H1 (cell line): ENCODE results near the gene GPR61. TPM values are rescaled to one million over a fixed set of nuclear protein-coding genes. Genes with fewer than 3 reads are reported as not detected.

Experiments used
- CTCF ChIA-PET: fragments of 300-600 bp; sonication (Branson Sonifier 250); formaldehyde crosslinking; loops from one replicate; lab custom pipeline; 2021; ENCODE audit not compliant: partially characterized antibody; lab: Charles Lee
- POLR2A ChIA-PET: fragments of 300-600 bp; sonication (Branson Sonifier 250); formaldehyde crosslinking; loops from one replicate; lab custom pipeline; 2021; ENCODE audit warnings: inconsistent platforms; ENCODE audit not compliant: partially characterized antibody; lab: Charles Lee
- DNase-seq, 2 experiments: peaks; one replicate each; pipeline versions ENCODE4 v3.0.0 to v3.0.0-alpha.2; 2010 to 2022; ENCODE audit warnings: low spot score in 2 of 2, low read depth in 1 of 2, mixed read lengths in 1 of 2
- FAIRE-seq: peaks from 2 replicates; lab custom pipeline; 2011; peaks lifted over from hg19 to GRCh38; lab: Jason Lieb, UNC
- H2AFZ ChIP-seq: 2 replicates; pipeline ENCODE4 v1.8.1; 2012; ENCODE audit warnings: low read length, inconsistent platforms
- H2AK5ac ChIP-seq: 2 replicates; pipeline ENCODE4 v1.6.1; 2013; ENCODE audit warnings: low read depth, low read length
- H2BK120ac ChIP-seq: replicated peaks from 2 replicates; pipeline ENCODE3; 2013; ENCODE audit warnings: low read depth, low read length, inconsistent platforms
- H2BK12ac ChIP-seq: 2 replicates; pipeline ENCODE4 v1.6.1; 2013; ENCODE audit warnings: low read depth, low read length
- H2BK15ac ChIP-seq: 2 replicates; pipeline ENCODE4 v1.6.1; 2013; ENCODE audit warnings: low read length
- H2BK20ac ChIP-seq: 2 replicates; pipeline ENCODE4 v1.6.1; 2013; ENCODE audit warnings: low read length
- H2BK5ac ChIP-seq: 2 replicates; pipeline ENCODE4 v1.6.1; 2013; ENCODE audit warnings: low read depth, low read length
- H3K14ac ChIP-seq: 2 replicates; pipeline ENCODE4 v1.6.1; 2013; ENCODE audit warnings: inconsistent platforms; ENCODE audit not compliant: insufficient read length
- H3K18ac ChIP-seq: 2 replicates; pipeline ENCODE4 v1.6.1; 2013; ENCODE audit warnings: low read length; ENCODE audit errors: extremely low read depth
- H3K23ac ChIP-seq: 2 replicates; pipeline ENCODE4 v1.6.1; 2013; ENCODE audit warnings: inconsistent platforms; ENCODE audit not compliant: insufficient read length
- H3K23me2 ChIP-seq: 2 replicates; pipeline ENCODE4 v1.6.1; 2013; ENCODE audit warnings: low read depth, low read length
- H3K27ac ChIP-seq: 2 replicates; pipeline ENCODE4 v1.6.1; 2011; ENCODE audit warnings: low read depth, low read length, inconsistent platforms
- H3K27me3 ChIP-seq, 4 experiments: replicated peaks in 1 of 4; 1 replicate in 1 of 4; 2 replicates in 3 of 4; pipeline versions ENCODE4 v1.6.1 to v1.8.1; 2011 to 2013; ENCODE audit warnings: low read length in 3 of 4, mild to moderate bottlenecking in 3 of 4, inconsistent platforms in 2 of 4, mixed read lengths in 2 of 4, moderate library complexity in 1 of 4; ENCODE audit not compliant: control insufficient read depth in 3 of 4, insufficient read depth in 3 of 4; ENCODE audit errors: extremely low read depth in 1 of 4
- H3K36me3 ChIP-seq, 4 experiments: 2 replicates each; pipeline versions ENCODE4 v1.6.1 to v1.8.1; 2011 to 2013; ENCODE audit warnings: mild to moderate bottlenecking in 4 of 4, low read length in 3 of 4, moderate library complexity in 2 of 4, control low read depth in 1 of 4, inconsistent platforms in 1 of 4; ENCODE audit not compliant: insufficient read depth in 4 of 4, control insufficient read depth in 2 of 4
- H3K4ac ChIP-seq: replicated peaks from 2 replicates; pipeline ENCODE3; 2013; ENCODE audit warnings: low read length, low read depth, mixed read lengths, inconsistent platforms; ENCODE audit not compliant: insufficient read length
- H3K4me1 ChIP-seq, 4 experiments: replicated peaks in 1 of 4; 1 replicate in 1 of 4; 2 replicates in 3 of 4; pipeline versions ENCODE4 v1.6.1 to v1.8.1; 2011 to 2013; ENCODE audit warnings: low read length in 3 of 4, inconsistent platforms in 2 of 4, mixed read lengths in 1 of 4; ENCODE audit not compliant: insufficient read depth in 4 of 4, control insufficient read depth in 3 of 4
- H3K4me2 ChIP-seq, 2 experiments: 2 replicates each; pipeline versions ENCODE4 v1.6.1 to v1.8.1; 2011 to 2013; ENCODE audit warnings: low read depth in 2 of 2, low read length in 2 of 2, control low read depth in 1 of 2, inconsistent platforms in 1 of 2, mild to moderate bottlenecking in 1 of 2; ENCODE audit not compliant: insufficient read depth in 1 of 2
- H3K4me3 ChIP-seq, 4 experiments: fragments of 200-600, 300-600 bp in 1 of 4; sonication (generic), shearing (Covaris generic), sonication (Bioruptor Twin) in 1 of 4; 2 replicates each; pipeline versions ENCODE4 v1.5.1 to v1.8.1; 2011 to 2016; ENCODE audit warnings: low read length in 4 of 4, low read depth in 3 of 4, control low read depth in 2 of 4, inconsistent platforms in 2 of 4, mild to moderate bottlenecking in 2 of 4, mixed read lengths in 1 of 4, moderate library complexity in 1 of 4; ENCODE audit not compliant: insufficient read depth in 2 of 4; ENCODE audit errors: extremely low read depth in 1 of 4
- H3K56ac ChIP-seq: replicated peaks from 2 replicates; pipeline ENCODE3; 2013; ENCODE audit warnings: low read depth, mild to moderate bottlenecking, mixed read lengths, low read length, inconsistent platforms; ENCODE audit not compliant: insufficient read length
- H3K79me1 ChIP-seq: 2 replicates; pipeline ENCODE4 v1.6.1; 2013; ENCODE audit warnings: low read depth, low read length, control low read depth
- H3K79me2 ChIP-seq, 2 experiments: 2 replicates each; pipeline versions ENCODE4 v1.6.1 to v1.8.1; 2012 to 2013; ENCODE audit warnings: low read length in 2 of 2, mild to moderate bottlenecking in 2 of 2, inconsistent platforms in 1 of 2; ENCODE audit not compliant: insufficient read depth in 2 of 2, control insufficient read depth in 1 of 2
- H3K9ac ChIP-seq, 4 experiments: replicated peaks in 1 of 4; 1 replicate in 1 of 4; 2 replicates in 3 of 4; pipeline versions ENCODE4 v1.6.1 to v1.8.1; 2011 to 2013; ENCODE audit warnings: low read depth in 3 of 4, low read length in 3 of 4, control low read depth in 2 of 4, mild to moderate bottlenecking in 2 of 4, moderate library complexity in 2 of 4, inconsistent platforms in 1 of 4; ENCODE audit errors: extremely low read depth in 1 of 4
- H3K9me3 ChIP-seq, 2 experiments: 2 replicates each; pipeline versions ENCODE4 v1.6.1 to v1.8.1; 2012 to 2013; ENCODE audit warnings: mild to moderate bottlenecking in 2 of 2, moderate library complexity in 2 of 2, control low read depth in 1 of 2, inconsistent platforms in 1 of 2, low read depth in 1 of 2, low read length in 1 of 2, mixed read lengths in 1 of 2; ENCODE audit not compliant: insufficient read depth in 2 of 2
- H4K20me1 ChIP-seq, 2 experiments: replicated peaks in 1 of 2; 2 replicates each; pipeline versions ENCODE3 to v1.8.1; 2011 to 2013; ENCODE audit warnings: inconsistent platforms in 2 of 2, low read length in 2 of 2, mild to moderate bottlenecking in 1 of 2; ENCODE audit not compliant: insufficient read depth in 2 of 2, control insufficient read depth in 1 of 2
- H4K5ac ChIP-seq: 2 replicates; pipeline ENCODE4 v1.6.1; 2013; ENCODE audit warnings: low read length, low read depth, mixed read lengths, inconsistent platforms; ENCODE audit not compliant: insufficient read length
- H4K8ac ChIP-seq: 2 replicates; pipeline ENCODE4 v1.8.0; 2013; ENCODE audit warnings: mild to moderate bottlenecking, moderate library complexity, low read length, inconsistent platforms; ENCODE audit not compliant: insufficient read depth; ENCODE audit errors: extremely low read depth
- H4K91ac ChIP-seq: replicated peaks from 2 replicates; pipeline ENCODE3; 2013; ENCODE audit warnings: low read length, mixed read lengths, inconsistent platforms; ENCODE audit not compliant: insufficient read length
- CHD1 ChIP-seq: IDR thresholded peaks from 2 replicates; pipeline ENCODE4 v1.6.1; 2012; ENCODE audit warnings: low read depth, low read length, improper control_type of control experiment
- CHD2 ChIP-seq: IDR thresholded peaks from 2 replicates; pipeline ENCODE4 v1.6.1; 2012; ENCODE audit warnings: low read length, improper control_type of control experiment
- CREB1 ChIP-seq: IDR thresholded peaks from 2 replicates; pipeline ENCODE4 v1.6.1; 2012; ENCODE audit warnings: inconsistent platforms
- CTCF ChIP-seq, 3 experiments: IDR thresholded peaks; 1 replicate in 2 of 3; 2 replicates in 1 of 3; pipeline versions ENCODE4 v1.5.1 to v1.6.1; 2011; ENCODE audit warnings: low read length in 3 of 3, mild to moderate bottlenecking in 3 of 3, inconsistent platforms in 2 of 3, low read depth in 1 of 3, moderate library complexity in 1 of 3; ENCODE audit not compliant: insufficient read depth in 1 of 3; ENCODE audit errors: control extremely low read depth in 1 of 3
- EGR1 ChIP-seq: IDR thresholded peaks from 2 replicates; pipeline ENCODE4 v1.6.1; 2011; ENCODE audit warnings: low read depth, low read length, borderline replicate concordance
- SIN3A ChIP-seq, 2 experiments: IDR thresholded peaks in 1 of 2; conservative IDR thresholded peaks in 1 of 2; 2 replicates each; pipeline ENCODE4 v1.6.1; 2011 to 2012; ENCODE audit warnings: low read length in 2 of 2, improper control_type of control experiment in 1 of 2, low read depth in 1 of 2, mild to moderate bottlenecking in 1 of 2
- USF2 ChIP-seq: IDR thresholded peaks from 2 replicates; pipeline ENCODE4 v1.6.1; 2011; ENCODE audit warnings: low read length, improper control_type of control experiment
- YY1 ChIP-seq: IDR thresholded peaks from 2 replicates; pipeline ENCODE4 v1.6.1; 2011; ENCODE audit warnings: low read depth, mild to moderate bottlenecking, low read length
- WGBS, 2 experiments: shearing (Covaris generic) in 1 of 2; methylation state at CpG; one replicate each; pipeline versions ENCODE4 v1.1.6 to v1.1.7; 2013 to 2015; ENCODE audit warnings: low lambda C conversion rate in 2 of 2, mixed read lengths in 2 of 2, inconsistent platforms in 1 of 2, low coverage in 1 of 2, missing lambda C conversion rate in 1 of 2; ENCODE audit not compliant: insufficient replicate concordance in 2 of 2, insufficient coverage in 1 of 2, insufficient read length in 1 of 2; ENCODE audit errors: extremely low coverage in 1 of 2, missing lambda C conversion rate in 1 of 2; 5-methylcytosine and 5-hydroxymethylcytosine counted together
- polyA plus RNA-seq, 7 experiments: library from polyadenylated mRNA; depleted of rRNA in 3 of 7; stranded (reverse) in 5 of 7; unstranded in 2 of 7; fragments of >200 nt in 5 of 7; fragments of 200-250 nt in 2 of 7; gene quantifications; 1 replicate in 5 of 7; 2 replicates in 1 of 7; 4 replicates in 1 of 7; pipeline versions ENCODE4 v1.2.1 to v1.2.3, GENCODE V29; 2011 to 2013; ENCODE audit warnings: missing spikeins in 2 of 7, mixed read lengths in 2 of 7
- total RNA-seq: library from RNA; stranded (reverse); fragmentation: NEBNext Ultra II Directional; extraction: Animal tissue kit (Norgen Biotek cat#: 25700); gene quantifications from 2 replicates; pipeline ENCODE4 v1.2.1, GENCODE V29; 2021

GPR61 gene
- total and polyA plus RNA-seq, 2 of the 8 experiments (the other 6 are each of a cell fraction or from before 2014, with no cell fraction given) = 0.41 to 0.53 TPM

- no peak overlapping the region for H2BK20ac ChIP-seq
- H2BK120ac ChIP-seq = no peak overlapping the region
- H3K4me1 ChIP-seq = peaks cover 0 to 11% (median 5%) of the 10 kb centered on the region in 4 experiments; a peak in 5 of 7 replicates
- ChIA-PET CTCF (interaction anchor here (0.6 to 43.7 kb wide), 24 partner anchors 3 to 465 kb away, joined by 3 to 1755 read pairs (median 4); partner anchors contain the start of genes AMIGO1, ATXN7L2, CYB561D1 and GPR61), POLR2A (interaction anchor here (0.8 to 4.1 kb wide), 6 partner anchors 7 to 72 kb away, joined by 3 to 20 read pairs (median 12); partner anchors contain the start of genes AMIGO1, ATXN7L2 and PSMA5)
- H3K23ac ChIP-seq = no peak overlapping the region
- H3K27me3 ChIP-seq = no peaks in the 10 kb centered on the region
- no peak overlapping the region for H4K5ac ChIP-seq
- 64% methylated on average over 5 of the region's 12 CpGs; no CpG with 5 or more reads in 1 of the 2 experiments for WGBS, 2 experiments
- H3K79me2 ChIP-seq = no peaks in the 10 kb centered on the region
- no peak overlapping the region for H3K9ac ChIP-seq
- no peak overlapping the region for H3K56ac ChIP-seq
- no peak overlapping the region for H2AFZ ChIP-seq
- H2BK15ac ChIP-seq = 0 out of 2 replicates have a peak overlapping the region, but pooled peaks have one; percentile 51
- DNase-seq (peak in 1 of 2 experiments; percentile 89), FAIRE-seq (no peak)
- H3K9me3 ChIP-seq = no peaks in the 10 kb centered on the region
- peak overlapping the region; percentile 63; the same call in 1 of the 2 replicates for H3K18ac ChIP-seq
- no peaks in the 10 kb centered on the region for H3K79me1 ChIP-seq
- peak overlapping the region; percentile 30 for H4K91ac ChIP-seq
- H4K20me1 ChIP-seq = peaks cover 0 to 2% of the 10 kb centered on the region in 2 experiments
- H3K4me3 ChIP-seq = no peak overlapping the region
- H3K14ac ChIP-seq = no peak overlapping the region
- H3K23me2 ChIP-seq = peaks cover 2% of the 10 kb centered on the region
- H2AK5ac ChIP-seq = no peak overlapping the region
- peaks cover 0 to 2% (median 0%) of the 10 kb centered on the region in 4 experiments; a peak in 2 of 8 replicates for H3K36me3 ChIP-seq
- H3K4me2 ChIP-seq = peak overlapping the region in 1 of 2 experiments; percentile 20; a peak in 2 of 4 replicates
- H4K8ac ChIP-seq = no peak overlapping the region
- no peak overlapping the region for H3K27ac ChIP-seq
- H2BK5ac ChIP-seq = peak overlapping the region; percentile 85
- H3K4ac ChIP-seq = no peak overlapping the region
- H2BK12ac ChIP-seq = peak overlapping the region; percentile 81; the same call in 1 of the 2 replicates
- TF ChIP-seq USF2 (no peak), YY1 (peak; percentile 81), CTCF (IDR thresholded peaks at IDR 0.05; ENCODE audit: control extremely low read depth in 1 of 3, insufficient read depth in 1 of 3, low read depth in 1 of 3, low read length in 3 of 3) (peak; percentile 87 to 90 (median 89)), SIN3A (conservative IDR thresholded peaks at IDR 0.05 in 1 of 2, IDR thresholded peaks at IDR 0.05 in 1 of 2; ENCODE audit: low read depth in 1 of 2, low read length in 2 of 2) (peak in 1 of 2 experiments; percentile 59; a peak in 1 of 4 replicates), CREB1 (0 out of 2 replicates have a peak, but pooled peaks have one; percentile 13), EGR1 (no peak), CHD1 (no peak), CHD2 (no peak)
These were observed 41.4 kb upstream of the GPR61 start for GRCh38 chr1:109498161-109498801.
